ENCODE data around the gene WDR1.

WDR1 gene

GRCh38 chr4:10034612-10035104, 81.9 kb downstream of the WDR1 start:
- DNase-seq = no peak

- DNase-seq = no peak
Observed at GRCh38 chr4:10034136-10034535, 82.5 kb downstream of the WDR1 start.

- DNase-seq = no peak
Observed at GRCh38 chr4:10033191-10033881, 83.3 kb downstream of the WDR1 start.

GRCh38 chr4:10032625-10033024, 84.0 kb downstream of the WDR1 start:
- no peak for DNase-seq

GRCh38 chr4:10031668-10032590, 84.7 kb downstream of the WDR1 start:
- DNase-seq = no peak

- peak; percentile 33 for DNase-seq
Observed at GRCh38 chr4:10030972-10031667, 85.5 kb downstream of the WDR1 start.

- no peak for DNase-seq
Observed at GRCh38 chr4:10029403-10029802, 87.2 kb downstream of the WDR1 start.

- no peak for DNase-seq
Observed at GRCh38 chr4:10028910-10029309, 87.7 kb downstream of the WDR1 start.

- DNase-seq = no peak
Observed at GRCh38 chr4:10026485-10026884, 90.1 kb downstream of the WDR1 start.

GRCh38 chr4:10025230-10025806, 91.3 kb downstream of the WDR1 start:
- DNase-seq = no peak

All from midbrain (tissue), 1 donor.